ENCODE measurements around the gene ING4. TPM values are rescaled to one million over a fixed set of nuclear protein-coding genes. Genes with fewer than 3 reads are reported as not detected.

Gene ING4
- total and polyA plus RNA-seq, 2 of the 4 experiments (the other 2 are of a cell fraction), result 22.0 to 47.5 TPM

DNA sequence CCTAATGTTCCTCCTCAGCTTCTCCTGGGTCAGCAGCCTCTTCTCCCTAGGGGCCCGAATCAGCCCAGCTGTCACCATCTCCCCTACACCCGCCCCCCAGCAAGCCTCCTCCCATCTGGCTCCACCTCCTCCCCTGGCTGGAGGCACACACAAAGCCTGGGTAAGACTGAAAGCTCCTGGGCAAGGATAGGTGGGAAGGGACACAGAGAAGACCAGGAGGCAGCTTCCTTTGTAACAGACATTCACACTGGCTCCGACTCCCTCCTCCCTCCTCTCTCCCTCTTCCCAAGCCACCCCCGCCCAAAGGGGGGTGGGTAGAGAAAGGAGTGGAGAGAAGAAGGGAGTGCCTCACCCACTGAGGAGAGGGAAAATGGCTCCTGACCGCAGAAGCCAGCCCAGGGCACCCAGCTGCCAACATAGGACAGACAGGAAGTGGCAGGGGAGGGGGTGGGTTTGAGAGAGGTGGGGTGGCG, 59.8 kb downstream of the ING4 start:
- Histone ChIP-seq H3K18ac (ENCODE audit: low read depth, low read length) (no peak overlapping the region), H4K8ac (ENCODE audit: low read depth in 2 of 2, low read length in 2 of 2) (peak overlapping the region in 1 of 2 experiments; percentile 43; a peak in 1 of 4 replicates), H4K91ac (ENCODE audit: insufficient read depth, low read depth, low read length) (0 out of 2 replicates have a peak overlapping the region, but pooled peaks have one; percentile 47), H3K56ac (ENCODE audit: extremely low read depth, insufficient read depth, low read length) (no peak overlapping the region), H3K4me3 (ENCODE audit: insufficient read depth, low read depth, low read length) (peak overlapping the region; percentile 8; the same call in 1 of the 2 replicates), H2AFZ (replicated peaks; ENCODE audit: low read length, poor library complexity) (no peak overlapping the region), H3K4me2 (ENCODE audit: low read depth, low read length) (peak overlapping the region; percentile 79), H3K4ac (ENCODE audit: low read depth, low read length) (peak overlapping the region; percentile 64), H2AK5ac (ENCODE audit: low read depth, low read length) (peak overlapping the region; percentile 57; the same call in 1 of the 2 replicates), H3K14ac (replicated peaks; ENCODE audit: low read depth, low read length) (peak overlapping the region; percentile 54; the same call in 1 of the 2 replicates), H2BK120ac (ENCODE audit: low read depth, low read length) (peak overlapping the region; percentile 27; the same call in 1 of the 2 replicates), H4K5ac (ENCODE audit: low read depth, low read length) (no peak overlapping the region; the same call in 1 of the 2 replicates), H3K9me1 (ENCODE audit: insufficient read depth, low read length) (peaks cover 23% of the 10 kb centered on the region), H4K20me1 (ENCODE audit: insufficient read depth, low read length) (peaks cover 50% of the 10 kb centered on the region), H2BK20ac (ENCODE audit: low read depth, low read length) (no peak overlapping the region), H3K27me3 (ENCODE audit: control insufficient read depth, insufficient read depth, low read length) (no peaks in the 10 kb centered on the region), H3K9ac (ENCODE audit: low read depth, low read length) (0 out of 2 replicates have a peak overlapping the region, but pooled peaks have one; percentile 15), H3K4me1 (ENCODE audit: control insufficient read depth, insufficient read depth, low read length) (peaks cover 11% of the 10 kb centered on the region), H3K23ac (ENCODE audit: low read depth, low read length) (peak overlapping the region; percentile 68; the same call in 1 of the 2 replicates), H3K36me3 (ENCODE audit: control insufficient read depth, insufficient read depth, low read length) (peaks cover 46% of the 10 kb centered on the region), H2BK15ac (ENCODE audit: low read depth, low read length) (no peak overlapping the region), H2AK9ac (replicated peaks; ENCODE audit: low read depth, low read length, poor library complexity) (peak overlapping the region; percentile 76), H3K79me1 (ENCODE audit: low read depth in 1 of 2, low read length in 2 of 2) (peaks cover 49 to 75% of the 10 kb centered on the region in 2 experiments), H3K9me3 (ENCODE audit: control insufficient read depth, insufficient read depth, low read length) (no peaks in the 10 kb centered on the region), H2BK5ac (ENCODE audit: low read depth, low read length, poor library complexity, severe bottlenecking) (no peak overlapping the region), H3K27ac (ENCODE audit: insufficient read depth, low read length) (peak overlapping the region; percentile 38)
- peak; percentile 25 for DNase-seq
- TF ChIP-seq BHLHE40 (IDR thresholded peaks at IDR 0.05; ENCODE audit: low read depth, low read length), result no peak
- peak; percentile 57; the same call in 1 of the 2 replicates for TF ChIP-seq MAZ (IDR thresholded peaks at IDR 0.05; ENCODE audit: borderline replicate concordance, low read depth, low read length)
- in situ Hi-C loops (cut with MboI; ENCODE audit: low sequenced_read_pairs) (no loop called here), intact Hi-C loops (cut with micrococcal nuclease) (no loop called here), dilution Hi-C loops (cut with HindIII; ENCODE audit: low sequenced_read_pairs, unreplicated experiment) (no loop called here)
- no CpG with 5 or more reads among the region's 6 CpGs for WGBS, 2 experiments (ENCODE audit: extremely low coverage in 2 of 2, insufficient read length in 1 of 2)
- POLR2A ChIA-PET (ENCODE audit: unreplicated experiment), result interaction anchor here (0.6 kb wide), 1 partner anchor 24 kb away, joined by 27 read pairs; no protein-coding TSS in a partner anchor
- CTCF ChIA-PET, result no interaction called here
- no TSS peak for BruUV-seq (replicated peaks)
- peak; percentile 10 for ATAC-seq (ENCODE audit: low read depth)
